NCI-H446 treated with DMSO at 0.1 percent for 48 hours (cell line): ENCODE results near the gene DPYSL5.

Source experiments
- DNase-seq: peaks from one replicate; lab custom pipeline; 2025; lab: John Stamatoyannopoulos, UW

The DPYSL5 gene

GRCh38 chr2:26933431-26934334 is 85.8 kb downstream of the DPYSL5 start:
- DNase-seq, result no peak

- no peak for DNase-seq
These were observed 86.4 kb downstream of the DPYSL5 start for GRCh38 chr2:26934335-26934724.

DNA sequence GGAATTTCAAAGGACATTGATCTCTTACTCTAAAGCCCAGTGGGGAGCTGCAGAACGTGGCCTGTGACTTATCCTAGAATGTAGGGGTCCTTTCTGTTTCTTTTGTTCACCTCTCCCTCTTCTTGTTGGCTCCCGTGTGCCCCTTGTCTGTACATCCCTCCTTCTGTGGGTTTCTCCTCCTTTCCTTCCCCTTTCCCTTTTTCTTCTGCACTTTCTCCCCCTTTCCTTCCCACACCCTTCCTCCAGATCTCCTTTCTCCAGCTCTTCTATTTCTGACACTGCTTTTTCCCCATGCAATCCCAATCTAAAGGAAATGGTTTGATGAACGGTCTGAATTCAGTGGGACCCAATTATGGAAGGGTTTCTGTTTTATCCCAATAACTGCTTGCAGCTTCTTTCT is 87.1 kb downstream of the DPYSL5 start:
- DNase-seq, result no peak

GRCh38 chr2:26936855-26937254 is 88.9 kb downstream of the DPYSL5 start:
- no peak for DNase-seq

DNA sequence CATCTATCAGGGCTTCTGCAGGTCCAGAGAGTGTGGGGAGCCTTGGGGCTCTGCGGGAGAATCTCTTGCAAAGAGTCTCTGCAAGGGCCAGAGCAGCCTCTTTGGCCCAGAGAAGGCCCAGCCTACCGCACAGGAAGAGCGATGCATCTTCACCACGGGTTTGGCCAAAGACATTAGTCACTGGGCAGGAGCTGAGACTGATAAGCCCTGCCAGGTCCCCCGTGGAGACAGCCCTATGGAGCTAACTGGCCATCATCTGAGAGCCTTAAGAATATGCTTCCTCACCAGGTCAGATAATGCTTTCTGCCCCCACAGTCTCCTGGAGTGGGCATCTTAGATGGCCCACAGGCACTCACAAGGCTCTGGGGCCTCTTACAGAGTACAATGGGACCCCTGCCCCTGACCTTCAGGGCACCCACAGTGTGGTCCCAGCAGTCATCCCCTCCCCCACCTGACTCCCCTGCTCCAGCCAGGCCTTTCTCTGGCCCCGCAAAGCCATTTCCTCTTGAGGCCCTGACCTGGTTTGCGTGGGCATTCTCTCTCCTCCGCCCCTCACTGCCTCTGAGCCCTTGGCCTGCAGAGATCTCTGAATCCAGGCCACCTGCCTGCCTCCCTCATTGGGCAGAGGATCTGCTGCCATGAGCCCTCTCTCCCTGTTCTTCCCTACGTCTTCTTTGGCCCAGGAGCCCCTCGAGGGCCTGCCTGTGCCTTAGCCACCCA is 90.6 kb downstream of the DPYSL5 start:
- no peak for DNase-seq

DNA sequence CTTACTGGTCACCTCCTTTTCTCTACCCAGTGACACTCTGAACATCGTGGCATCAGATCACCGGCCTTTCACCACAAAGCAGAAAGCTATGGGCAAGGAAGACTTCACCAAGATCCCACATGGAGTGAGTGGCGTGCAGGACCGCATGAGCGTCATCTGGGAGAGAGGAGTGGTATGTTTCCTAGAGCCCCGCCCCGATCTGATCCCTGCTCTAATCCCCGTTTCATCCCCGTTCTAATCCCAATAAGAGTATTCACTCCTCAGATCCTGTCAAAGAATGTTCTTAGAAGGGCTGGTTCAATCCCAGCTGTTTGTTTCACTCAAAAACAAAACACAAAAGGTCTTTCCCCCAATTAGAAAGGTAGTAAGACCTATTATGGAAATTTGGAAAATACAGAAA is 92.1 kb downstream of the DPYSL5 start:
- no peak for DNase-seq

- no peak for DNase-seq
These were observed 93.6 kb downstream of the DPYSL5 start for GRCh38 chr2:26941486-26941885.

- DNase-seq, result no peak
These were observed 94.8 kb downstream of the DPYSL5 start for GRCh38 chr2:26942543-26943295.

- DNase-seq, result no peak
These were observed 98.2 kb downstream of the DPYSL5 start for GRCh38 chr2:26945991-26946750.

DNA sequence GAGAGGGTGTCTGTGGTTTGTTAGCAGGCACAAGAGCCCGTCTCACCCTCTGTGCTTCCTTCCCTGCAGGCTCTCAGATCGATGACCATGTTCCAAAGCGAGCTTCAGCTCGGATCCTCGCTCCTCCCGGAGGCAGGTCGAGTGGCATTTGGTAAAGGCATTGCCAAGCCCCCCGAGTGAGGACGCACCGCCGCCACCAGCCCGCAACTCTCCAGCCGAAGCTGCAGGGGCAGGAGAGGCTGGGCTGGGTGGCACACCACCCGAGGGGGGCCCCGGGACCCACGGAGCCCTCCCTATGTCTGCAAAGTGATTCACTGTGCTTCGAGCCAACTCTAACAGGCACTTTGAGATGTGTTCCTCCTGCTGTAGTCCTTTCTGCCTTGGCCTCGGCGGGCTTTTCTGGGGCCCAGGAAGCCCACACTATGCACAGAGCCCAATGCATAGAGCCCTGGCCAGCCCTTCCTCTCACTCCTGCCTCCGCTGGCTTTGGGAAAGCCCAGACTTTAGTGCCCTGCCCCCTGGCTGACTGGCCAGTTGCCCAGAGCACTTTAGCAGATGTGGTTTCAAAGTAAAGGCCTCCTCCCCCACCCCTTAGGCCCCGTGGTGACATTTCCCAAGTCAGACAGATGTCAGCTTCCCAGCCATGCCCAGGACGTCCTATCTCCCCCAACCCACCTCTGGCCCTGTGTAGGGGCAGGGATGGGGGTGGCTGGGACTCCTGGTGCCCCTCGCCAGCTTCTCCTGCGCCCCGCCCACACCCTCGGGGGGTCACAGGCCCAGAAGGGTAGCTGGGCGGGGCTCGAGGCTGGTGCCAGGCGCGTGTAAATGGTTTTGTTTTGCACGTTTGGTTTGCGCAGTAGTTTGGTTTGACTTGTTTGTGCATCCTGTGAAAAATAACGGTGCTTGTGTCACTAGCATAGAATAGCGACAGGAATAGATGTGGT is 99.2 kb downstream of the DPYSL5 start:
- DNase-seq, result no peak

- DNase-seq, result no peak
These were observed 100.9 kb downstream of the DPYSL5 start for GRCh38 chr2:26948800-26949199.

GRCh38 chr2:26950246-26950645 is 102.3 kb downstream of the DPYSL5 start:
- DNase-seq, result no peak

DNA sequence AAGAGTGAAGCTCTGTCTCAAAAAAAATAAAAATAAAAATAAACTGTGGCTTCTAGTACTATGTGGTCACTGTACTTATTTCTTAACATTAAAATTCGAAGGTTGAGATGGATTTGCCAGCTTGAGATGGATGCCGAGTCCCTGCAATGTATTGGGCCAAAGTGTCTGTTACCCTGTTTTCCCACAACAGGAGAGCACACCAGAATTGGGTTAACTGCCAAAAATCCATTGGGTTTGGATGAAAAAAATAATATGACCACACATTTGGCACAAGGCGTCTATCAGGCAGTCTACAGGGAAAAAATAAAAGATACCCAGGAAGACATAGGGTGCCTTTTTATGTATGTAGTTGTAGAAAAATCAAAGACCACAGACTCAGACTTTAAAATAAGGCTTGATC is 103.3 kb downstream of the DPYSL5 start:
- DNase-seq, result no peak

DNA sequence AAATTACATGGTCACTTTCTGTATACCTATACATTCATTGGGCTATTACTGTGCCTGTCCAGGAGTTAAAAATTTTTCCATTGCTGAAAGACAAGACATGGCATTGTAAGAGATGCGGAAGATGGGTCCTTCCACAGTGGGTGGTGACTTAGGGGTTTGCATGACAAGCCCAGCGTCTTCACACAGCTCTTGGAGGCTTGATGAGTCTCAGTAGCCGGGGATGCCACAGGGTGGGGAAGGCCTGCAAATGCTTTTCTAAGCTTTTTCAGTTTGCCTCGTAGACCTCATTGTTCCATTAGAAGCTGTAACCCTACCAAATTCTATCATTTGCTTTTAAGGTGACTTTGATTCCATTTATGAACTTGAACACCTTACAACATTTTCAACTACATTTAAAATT is 104.4 kb downstream of the DPYSL5 start:
- DNase-seq, result no peak

DNA sequence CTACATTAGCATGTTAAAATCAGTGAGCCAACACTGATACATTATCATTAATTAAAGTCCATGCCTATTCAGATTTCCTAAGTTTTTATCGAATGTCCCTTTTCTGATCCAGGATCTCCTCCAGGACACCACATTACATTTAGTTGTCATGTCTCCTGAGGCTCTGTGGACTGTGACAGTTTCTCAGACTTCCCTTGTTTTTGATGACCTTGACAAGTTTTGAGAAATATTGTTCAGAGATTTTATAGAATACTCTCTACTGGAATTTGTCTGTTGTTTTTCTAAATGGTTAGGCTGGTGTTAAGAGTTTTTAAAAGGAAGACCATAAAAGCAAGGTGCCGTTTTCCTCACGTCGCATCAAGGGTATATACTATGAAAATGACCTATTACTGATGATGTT is 106.2 kb downstream of the DPYSL5 start:
- no peak for DNase-seq

- no peak for DNase-seq
These were observed 109.1 kb downstream of the DPYSL5 start for GRCh38 chr2:26957041-26957440.

DNA sequence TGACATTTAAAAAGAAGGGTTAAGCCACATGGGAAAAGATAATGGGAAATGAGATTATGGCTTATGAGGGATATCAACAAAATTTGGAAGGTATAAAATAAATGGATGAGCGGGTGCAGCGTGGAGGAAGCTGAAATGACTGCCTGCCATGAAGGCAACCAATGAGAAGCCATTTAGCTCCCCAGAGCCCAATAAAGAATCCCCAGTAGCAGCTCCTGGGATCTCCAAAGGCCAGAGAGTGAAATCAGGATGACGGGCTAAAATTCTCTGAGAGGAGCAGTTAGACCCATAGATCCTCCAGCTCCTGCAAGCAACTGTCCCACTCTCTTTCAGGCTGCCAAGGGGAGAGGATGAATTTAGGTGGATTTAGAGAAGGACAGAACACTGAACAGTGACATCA is 109.6 kb downstream of the DPYSL5 start:
- DNase-seq, result no peak

DNA sequence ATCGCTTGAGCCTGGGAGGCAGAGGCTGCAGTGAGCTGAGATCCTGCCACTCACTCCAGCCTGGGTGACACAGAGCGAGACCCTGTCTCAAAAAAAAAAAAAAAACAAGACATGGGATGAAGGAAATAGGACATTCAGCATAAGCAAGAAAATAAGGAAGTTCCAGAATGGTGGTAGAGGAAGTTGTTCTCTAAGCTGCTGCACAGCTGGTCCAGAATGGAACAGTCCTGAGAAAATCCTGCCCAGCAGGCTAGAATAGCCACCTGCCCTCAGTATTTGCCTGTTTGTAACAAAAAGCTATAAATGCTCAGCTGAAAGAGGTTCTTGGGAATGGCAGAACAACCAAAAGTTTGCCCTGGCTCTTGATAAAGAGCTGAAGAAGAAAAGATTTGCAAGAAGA is 111.4 kb downstream of the DPYSL5 start:
- DNase-seq, result no peak

DNA sequence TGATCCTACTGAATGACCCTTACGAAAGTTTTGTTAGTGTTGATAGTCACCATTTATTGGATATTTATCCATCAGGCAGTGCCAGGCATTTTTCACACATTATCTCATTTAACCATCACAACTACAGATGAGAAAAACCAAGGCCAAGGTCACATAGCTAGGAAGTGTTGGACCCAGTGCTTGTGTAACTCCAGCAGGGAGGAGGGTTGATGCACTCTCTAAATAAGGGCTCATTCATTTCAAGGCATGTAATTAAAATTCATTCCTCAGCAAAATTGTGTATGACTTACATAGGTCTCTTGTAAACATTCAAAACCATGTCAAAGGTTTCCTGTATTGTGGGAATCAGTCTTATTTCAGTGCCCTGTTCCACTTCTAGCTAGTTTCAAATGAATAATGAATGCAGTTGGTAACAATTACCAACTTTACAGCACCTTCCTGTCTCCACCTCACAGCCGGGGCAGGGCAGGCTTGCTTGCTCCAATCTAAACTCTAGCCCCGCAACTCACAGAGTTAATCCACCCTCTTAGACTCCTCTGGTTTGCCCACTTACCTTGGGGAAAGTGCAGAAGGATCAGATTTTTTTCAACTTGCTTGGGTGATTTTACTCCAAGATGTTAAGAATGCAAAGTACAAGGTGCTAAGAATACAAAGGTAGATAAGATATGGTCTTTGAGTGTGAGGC is 116.7 kb downstream of the DPYSL5 start:
- DNase-seq, result no peak

- DNase-seq, result no peak
These were observed 120.1 kb downstream of the DPYSL5 start for GRCh38 chr2:26968001-26968400.
